GM13977 (cell line): Measurements from ENCODE around the gene ADAMTS8.
"Not testable (repeated sequence)": the region's sequence is repeated elsewhere in the genome, so short reads cannot be mapped to it uniquely, and the experiment has no call there.

Experiments
- DNase-seq: peaks from one replicate; pipeline ENCODE4 v3.0.0; 2012; ENCODE audit warnings: low spot score
- CTCF ChIP-seq: IDR thresholded peaks from 2 replicates; pipeline ENCODE4 v1.5.1; 2012; ENCODE audit warnings: mild to moderate bottlenecking, control low read depth; ENCODE audit not compliant: insufficient read depth; ENCODE audit errors: extremely low read depth, missing control alignments
- in situ Hi-C: fragments of 300-500 bp; cut with MboI; formaldehyde crosslinking; loops from one replicate; pipeline ENCODE4 v1.12.0; 2022; ENCODE audit warnings: low sequenced_read_pairs, low pct_unique_long_range_greater_than_20kb, mixed read lengths, inconsistent platforms; ENCODE audit not compliant: unreplicated experiment

Gene ADAMTS8

GRCh38 chr11:130439160-130439519 lies 10.7 kb upstream of the ADAMTS8 start:
- TF ChIP-seq CTCF = no peak
- DNase-seq = no peak
- in situ Hi-C loops = loop anchor here (10.0 kb wide), 1 partner anchor 426 kb away; no protein-coding TSS in a partner anchor

- DNase-seq = not testable (repeated sequence)
- in situ Hi-C loops = loop anchor here (10.0 kb wide), 1 partner anchor 426 kb away; no protein-coding TSS in a partner anchor
These were observed 10.2 kb upstream of the ADAMTS8 start for GRCh38 chr11:130438401-130439159.

GRCh38 chr11:130437848-130438247 lies 9.4 kb upstream of the ADAMTS8 start:
- TF ChIP-seq CTCF = no peak
- in situ Hi-C loops = loop anchor here (10.0 kb wide), 1 partner anchor 427 kb away; no protein-coding TSS in a partner anchor
- DNase-seq = no peak

- in situ Hi-C loops = loop anchor here (10.0 kb wide), 1 partner anchor 429 kb away; no protein-coding TSS in a partner anchor
- no peak for TF ChIP-seq CTCF
- no peak for DNase-seq
These were observed 7.8 kb upstream of the ADAMTS8 start for GRCh38 chr11:130436171-130436570.

- in situ Hi-C loops = loop anchor here (10.0 kb wide), 1 partner anchor 429 kb away; no protein-coding TSS in a partner anchor
- no peak for DNase-seq
- TF ChIP-seq CTCF = no peak
These were observed 7.3 kb upstream of the ADAMTS8 start for GRCh38 chr11:130435671-130436070.

- in situ Hi-C loops = loop anchor here (10.0 kb wide), 1 partner anchor 430 kb away; no protein-coding TSS in a partner anchor
- peak; percentile 75 for DNase-seq
- TF ChIP-seq CTCF = peak; percentile 82
These were observed 6.3 kb upstream of the ADAMTS8 start for GRCh38 chr11:130434521-130435223.

GRCh38 chr11:130433357-130433756 lies 4.9 kb upstream of the ADAMTS8 start:
- no peak for DNase-seq
- TF ChIP-seq CTCF = no peak
- in situ Hi-C loops = loop anchor here (10.0 kb wide), 1 partner anchor 431 kb away; no protein-coding TSS in a partner anchor
